Myocyte (in vitro differentiated cells): ENCODE data around the gene LIN28B. TPM values are rescaled to one million over a fixed set of nuclear protein-coding genes. Genes with fewer than 3 reads are reported as not detected.
"Not testable (repeated sequence)": the region's sequence is repeated elsewhere in the genome, so short reads cannot be mapped to it uniquely, and the experiment has no call there.

Experiments used
- DNase-seq: peaks from one replicate; pipeline ENCODE4 v3.0.0-alpha.2; 2012; ENCODE audit warnings: low read depth
- total RNA-seq: library from RNA; depleted of rRNA; stranded (reverse); fragments of >200 nt; gene quantifications from 2 replicates; pipeline ENCODE4 v1.2.3, GENCODE V29; 2014

The LIN28B gene
- total RNA-seq, 1 donor from 2014 or later, result not detected

GRCh38 chr6:105066233-105066632, 109.3 kb downstream of the LIN28B start:
- no peak for DNase-seq

DNA sequence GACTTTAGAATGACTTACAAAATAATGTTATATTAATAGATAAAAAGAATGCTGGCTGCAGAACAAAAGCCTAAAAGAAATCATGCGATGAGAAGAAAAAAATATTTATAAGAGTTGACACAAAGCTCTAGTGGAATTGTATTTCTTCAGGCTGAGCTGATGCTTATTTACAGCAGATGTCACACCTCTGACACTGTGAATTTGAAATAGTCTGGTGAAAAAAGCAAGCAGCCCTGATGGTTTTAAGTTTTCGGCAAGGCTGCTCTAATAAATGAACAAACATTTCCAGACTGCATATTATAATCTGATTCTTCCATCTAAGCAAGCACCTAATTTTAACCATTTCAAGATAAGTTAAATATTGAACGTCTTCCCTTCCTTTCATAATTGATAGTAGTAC, 109.9 kb downstream of the LIN28B start:
- no peak for DNase-seq

DNA sequence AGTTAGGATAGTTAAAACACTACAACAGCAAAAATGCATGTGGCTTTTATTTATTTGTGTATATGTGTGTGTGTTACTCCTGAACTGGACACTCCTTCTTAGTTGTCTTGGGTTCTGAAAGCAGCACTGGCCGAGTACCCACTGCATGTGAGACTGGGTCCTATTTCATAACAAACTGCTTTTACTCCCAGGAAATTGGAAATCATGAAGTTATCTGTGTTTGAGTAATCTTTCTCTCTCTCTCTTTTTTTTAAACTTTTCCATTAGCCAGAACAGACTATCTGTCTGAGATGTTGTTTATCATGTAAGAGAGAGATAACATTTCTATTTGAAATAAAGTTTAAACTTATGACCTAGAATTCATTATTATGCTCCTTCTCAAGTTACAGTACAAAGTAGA, 110.4 kb downstream of the LIN28B start:
- DNase-seq, result no peak

DNA sequence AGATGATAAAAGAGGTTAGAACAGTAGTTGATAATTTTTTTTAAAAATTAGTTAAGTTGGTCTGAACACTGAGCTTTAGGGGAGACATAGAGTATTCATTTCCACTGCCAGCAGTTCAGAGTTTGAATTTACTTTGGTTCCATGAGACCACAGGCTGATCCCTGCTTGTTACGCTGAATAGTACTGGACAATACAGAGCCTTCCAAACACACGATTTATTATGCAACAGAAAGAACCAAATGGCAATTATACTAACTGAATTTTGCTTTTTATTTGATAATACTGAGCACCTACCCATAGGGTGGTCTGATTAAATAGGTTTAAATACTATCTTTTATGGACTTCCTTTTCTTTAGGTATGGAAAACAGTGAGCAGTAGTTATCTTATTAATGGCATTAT, 111.5 kb downstream of the LIN28B start:
- DNase-seq, result no peak

DNA sequence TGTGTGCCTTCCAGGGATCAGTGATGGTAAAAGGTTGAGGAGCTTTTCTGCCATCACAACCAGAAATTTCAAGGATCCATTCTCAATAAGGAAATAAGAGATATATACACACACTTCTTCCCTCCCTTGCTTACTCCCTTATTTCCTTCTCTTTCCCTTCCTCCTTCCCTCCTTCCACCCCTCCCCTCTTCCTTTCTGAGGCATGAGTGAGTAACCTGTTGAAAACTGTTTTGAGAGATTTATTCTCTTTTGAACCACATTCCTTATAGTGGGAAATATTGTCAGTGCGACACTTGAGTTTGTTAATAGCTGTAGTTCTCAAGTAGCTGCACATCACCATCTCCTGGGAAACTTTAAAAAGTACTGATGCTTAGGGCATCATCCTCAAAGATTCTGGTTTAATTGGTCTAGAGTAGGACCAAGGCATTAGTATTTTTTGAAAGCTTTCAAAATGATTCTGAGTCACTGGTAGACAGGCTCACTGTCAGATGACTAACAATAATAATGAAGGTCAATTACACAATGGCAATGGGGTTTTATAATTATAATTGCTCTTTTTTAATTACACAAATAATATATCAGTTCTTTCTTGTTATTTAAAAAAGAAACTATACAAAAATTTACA, 113.0 kb downstream of the LIN28B start:
- DNase-seq, result no peak

DNA sequence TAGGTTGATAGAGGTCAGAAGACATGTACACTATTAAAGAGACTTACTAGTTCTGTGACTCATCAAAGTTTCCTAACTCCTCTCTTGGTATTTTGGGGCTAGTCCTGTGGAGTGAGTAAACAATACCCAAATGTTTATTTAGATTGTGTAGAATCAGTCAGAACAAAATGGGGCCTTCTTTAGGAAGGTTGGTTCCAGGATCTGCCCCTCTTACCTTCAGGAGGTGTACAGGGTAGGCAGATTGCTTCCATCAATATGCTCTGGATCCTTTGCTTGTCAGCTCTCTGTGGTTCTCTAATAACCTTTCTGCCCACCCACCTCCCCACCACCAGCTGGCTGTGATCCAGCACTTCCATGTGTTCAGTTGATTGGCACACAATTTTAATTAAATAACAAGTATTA, 115.9 kb downstream of the LIN28B start:
- DNase-seq, result no peak

- DNase-seq, result no peak
These were observed 118.3 kb downstream of the LIN28B start for GRCh38 chr6:105075210-105075609.

DNA sequence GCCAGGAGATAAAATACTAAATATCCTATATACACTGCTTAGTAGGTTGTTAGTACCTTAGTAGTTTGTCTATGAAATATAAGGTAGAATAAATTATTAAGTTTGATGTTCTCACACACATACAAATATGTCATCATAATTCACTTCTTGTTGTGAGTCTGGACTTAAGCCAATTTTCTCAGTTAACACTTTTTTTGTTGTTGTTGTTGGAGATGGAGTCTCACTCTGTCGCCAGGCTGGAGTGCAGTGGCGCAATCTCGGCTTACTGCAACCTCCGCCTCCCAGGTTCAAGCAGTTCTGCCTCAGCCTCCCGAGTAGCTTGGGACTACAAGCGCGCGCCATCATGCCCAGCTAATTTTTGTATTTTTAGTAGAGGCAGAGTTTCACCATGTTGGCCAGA, 119.5 kb downstream of the LIN28B start:
- DNase-seq, result not testable (repeated sequence)

DNA sequence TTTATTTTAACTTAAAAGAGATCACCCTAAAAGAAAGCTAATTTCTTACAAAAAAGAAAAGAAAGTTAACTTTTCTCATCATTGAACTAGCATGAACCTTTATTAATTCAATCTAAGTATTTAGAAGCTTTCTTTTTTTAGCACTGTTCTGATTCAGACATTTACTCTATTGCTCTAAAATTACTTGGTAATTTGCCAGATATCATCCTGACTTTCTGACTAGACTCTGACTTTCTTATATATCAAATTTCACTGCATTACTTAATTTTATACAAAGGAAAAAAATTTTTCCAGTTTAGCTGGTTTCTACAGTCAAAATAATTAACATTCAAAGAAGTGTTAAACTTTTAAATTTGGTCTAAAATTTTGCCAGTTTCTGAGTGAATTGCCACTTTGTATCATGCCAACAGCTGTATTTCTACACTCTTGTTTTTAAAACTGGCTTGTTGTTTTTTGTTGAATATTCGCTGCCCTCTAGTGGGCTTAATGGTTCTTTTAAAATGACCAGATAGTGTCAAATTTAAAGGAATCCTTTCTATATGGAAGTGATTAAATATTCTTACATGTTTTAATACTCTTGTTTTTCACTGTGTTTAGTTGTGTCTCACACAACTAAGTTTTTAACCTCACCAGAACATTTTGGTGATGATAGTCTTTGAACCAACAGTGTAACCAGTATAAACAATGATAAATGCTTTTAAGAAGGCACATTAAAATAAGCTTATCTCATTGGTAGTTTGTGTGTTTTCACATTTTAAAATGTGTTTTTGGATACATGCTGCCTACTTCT, 120.9 kb downstream of the LIN28B start:
- DNase-seq, result peak; percentile 69

DNA sequence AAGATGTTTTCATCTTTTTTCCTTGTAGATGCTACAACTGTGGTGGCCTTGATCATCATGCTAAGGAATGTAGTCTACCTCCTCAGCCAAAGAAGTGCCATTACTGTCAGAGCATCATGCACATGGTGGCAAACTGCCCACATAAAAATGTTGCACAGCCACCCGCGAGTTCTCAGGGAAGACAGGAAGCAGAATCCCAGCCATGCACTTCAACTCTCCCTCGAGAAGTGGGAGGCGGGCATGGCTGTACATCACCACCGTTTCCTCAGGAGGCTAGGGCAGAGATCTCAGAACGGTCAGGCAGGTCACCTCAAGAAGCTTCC, 121.4 kb downstream of the LIN28B start:
- DNase-seq, result no peak

DNA sequence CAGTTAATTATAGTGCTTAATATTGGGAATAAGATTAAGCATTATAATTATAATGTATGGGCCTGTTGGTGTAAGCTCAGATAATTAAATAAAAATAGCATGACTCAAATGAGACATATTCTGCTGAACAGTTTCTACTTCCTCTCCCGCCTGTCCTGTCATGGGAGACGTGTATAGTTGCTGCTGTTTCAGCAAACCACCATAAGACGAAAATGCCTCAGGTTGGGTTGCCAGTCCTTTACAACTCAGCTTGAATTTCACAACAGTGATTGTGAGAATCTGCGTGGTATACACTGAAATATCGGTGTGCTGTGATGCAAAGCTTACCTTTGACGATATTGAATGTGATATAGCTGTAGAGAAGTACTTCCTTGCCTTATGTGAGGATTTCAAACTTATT, 123.4 kb downstream of the LIN28B start:
- DNase-seq, result no peak

DNA sequence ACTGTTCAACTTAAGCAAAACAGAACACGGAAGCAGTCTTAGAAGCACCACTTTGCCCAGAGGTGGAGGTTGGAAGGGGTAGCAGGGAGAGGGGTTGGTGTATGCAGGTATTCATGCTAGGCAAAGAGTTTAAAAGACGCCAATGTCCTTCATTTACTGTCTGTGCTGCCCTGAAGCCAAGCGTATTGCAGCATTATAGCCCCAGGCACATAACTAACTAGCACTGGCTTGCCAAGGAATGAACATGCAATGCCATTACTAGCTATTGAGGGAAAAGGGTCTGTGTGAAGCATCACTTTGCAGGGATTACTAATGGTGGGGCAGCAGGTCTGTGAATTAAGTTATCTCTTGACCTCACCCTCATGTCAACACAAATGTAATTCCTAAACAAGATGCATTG, 124.8 kb downstream of the LIN28B start:
- DNase-seq, result not testable (repeated sequence)

- peak; percentile 63 for DNase-seq
These were observed 130.8 kb downstream of the LIN28B start for GRCh38 chr6:105087571-105088211.

GRCh38 chr6:105091140-105091829, 134.4 kb downstream of the LIN28B start:
- no peak for DNase-seq

- DNase-seq, result no peak
These were observed 137.3 kb downstream of the LIN28B start for GRCh38 chr6:105094133-105094640.

- DNase-seq, result no peak
These were observed 138.2 kb downstream of the LIN28B start for GRCh38 chr6:105095139-105095538.

DNA sequence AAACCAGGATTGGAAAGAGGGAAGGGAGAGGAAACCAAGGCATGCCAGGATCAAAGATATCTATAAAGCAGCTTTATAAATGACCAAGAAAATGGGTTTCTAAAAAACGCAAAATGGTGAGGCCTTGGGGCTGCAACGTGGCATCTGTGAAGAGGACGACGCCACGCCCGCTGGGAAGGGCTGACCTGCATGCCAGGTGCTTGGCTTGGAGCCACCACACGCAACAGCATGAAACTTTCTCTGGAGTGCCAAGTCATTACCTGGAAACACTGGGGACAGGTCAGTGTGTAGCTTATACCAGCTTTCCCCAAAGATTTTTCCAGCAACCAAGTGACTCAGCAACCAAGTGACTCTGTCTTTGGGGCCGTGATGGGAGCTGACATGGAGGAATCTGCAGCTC, 140.4 kb downstream of the LIN28B start:
- no peak for DNase-seq

DNA sequence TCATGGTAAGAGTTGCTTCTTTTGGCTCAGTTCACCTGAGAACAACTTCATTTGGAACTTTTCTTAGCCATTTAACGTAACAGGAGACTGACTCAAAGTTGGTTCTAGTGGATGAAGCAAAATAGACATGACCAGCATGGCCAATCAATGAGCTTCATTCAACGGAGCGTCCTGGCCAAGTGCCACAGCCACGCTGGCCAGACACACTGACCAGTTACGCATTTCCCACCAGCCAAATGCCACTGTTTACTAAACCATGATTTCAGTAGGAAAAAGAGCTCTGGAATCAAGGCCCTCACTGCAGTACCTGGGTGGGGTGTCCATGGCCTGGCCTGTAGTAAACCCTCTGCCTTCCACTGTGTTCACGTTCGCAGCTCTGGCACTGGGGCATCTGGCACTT, 142.5 kb downstream of the LIN28B start:
- DNase-seq, result no peak

DNA sequence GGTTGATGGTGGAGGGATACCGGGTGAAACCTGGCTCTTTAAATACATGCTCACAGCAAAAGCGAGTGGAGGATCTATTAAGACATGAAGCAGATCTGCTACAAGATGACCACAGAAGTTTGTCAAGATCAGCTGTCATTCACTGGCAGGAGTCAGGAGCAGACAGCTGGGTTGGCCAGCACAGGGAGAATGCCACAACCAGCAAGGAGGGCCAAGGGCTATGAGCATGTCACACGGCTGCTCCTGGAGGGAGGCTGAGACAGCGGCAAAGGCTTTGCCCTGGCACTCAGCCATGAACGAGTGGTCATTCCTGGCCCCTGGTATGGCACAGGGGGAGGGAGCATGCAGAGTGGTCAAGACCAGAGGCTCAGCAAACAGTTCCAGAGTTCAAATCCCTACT, 145.3 kb downstream of the LIN28B start:
- DNase-seq, result peak; percentile 95

- no peak for DNase-seq
These were observed 148.2 kb downstream of the LIN28B start for GRCh38 chr6:105105094-105105493.

DNA sequence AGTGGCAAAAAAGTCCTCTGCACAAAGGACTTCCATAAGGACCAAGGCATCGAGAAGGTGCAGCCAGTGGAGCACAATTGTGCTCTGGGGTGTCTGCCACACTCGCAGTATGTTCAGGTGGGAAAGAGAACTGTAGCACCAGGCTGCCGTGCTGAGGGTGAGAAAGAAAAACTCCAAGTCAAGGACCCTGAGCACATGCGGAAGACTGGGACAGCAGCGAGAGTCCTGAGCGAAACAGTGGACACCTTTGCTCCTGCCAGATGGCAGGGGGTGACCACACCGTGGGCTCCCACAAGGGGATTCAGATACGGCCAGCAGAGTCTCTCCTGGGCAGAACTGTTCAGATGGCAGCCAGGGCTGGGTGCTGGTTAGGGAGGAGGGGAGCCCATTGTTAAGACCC, 149.4 kb downstream of the LIN28B start:
- DNase-seq, result peak; percentile 13

- no peak for DNase-seq
These were observed 150.3 kb downstream of the LIN28B start for GRCh38 chr6:105107207-105107606.
